K562 (cell line): ENCODE measurements around the gene CENPH. TPM values are rescaled to one million over a fixed set of nuclear protein-coding genes. Genes with fewer than 3 reads are reported as not detected.
A peak's percentile ranks its signal among the peaks of the same experiment; 100 is the strongest.

Source experiments
- CGGBP1 ChIP-seq: fragments of 250-450 bp; sonication (Bioruptor Pico); IDR thresholded peaks from 2 replicates; pipeline ENCODE4 v1.9.0; 2021; ENCODE audit warnings: mild to moderate bottlenecking
- ILK ChIP-seq: fragments of 450-650 bp; IDR thresholded peaks from 2 replicates; pipeline ENCODE4 v1.6.1; 2016; ENCODE audit warnings: missing genetic modification characterization, low read depth, mild to moderate bottlenecking, missing compliant biosample characterization, moderate library complexity, borderline replicate concordance
- NFIX ChIP-seq: fragments of 250-450 bp; sonication (Bioruptor Pico); IDR thresholded peaks from 2 replicates; pipeline ENCODE4 v1.4.0; 2020; ENCODE audit warnings: low read depth, mild to moderate bottlenecking, moderate library complexity
- NR1H2 ChIP-seq: sonication (generic); formaldehyde crosslinking; IDR thresholded peaks from 2 replicates; pipeline ENCODE4 v1.4.0; 2020; ENCODE audit warnings: mild to moderate bottlenecking, missing genetic modification reagents
- PTTG1 ChIP-seq: fragments of 450-650 bp; IDR thresholded peaks from 2 replicates; pipeline ENCODE4 v1.6.1; 2016; ENCODE audit warnings: low read depth, mild to moderate bottlenecking, missing genetic modification characterization, missing compliant biosample characterization
- RAD21 ChIP-seq, 2 experiments: fragments of 250-450 bp in 1 of 2; fragments of 450-650 bp in 1 of 2; sonication (Bioruptor Pico) in 1 of 2; formaldehyde crosslinking in 1 of 2; IDR thresholded peaks in 1 of 2; conservative IDR thresholded peaks in 1 of 2; 2 replicates each; pipeline versions ENCODE4 v1.4.0 to v1.8.0; 2020 to 2022; ENCODE audit warnings: mild to moderate bottlenecking in 2 of 2, moderate library complexity in 1 of 2
- RFX7 ChIP-seq: fragments of 250-450 bp; sonication (Bioruptor Pico); IDR thresholded peaks from 2 replicates; pipeline ENCODE4 v1.5.1; 2021; ENCODE audit warnings: mild to moderate bottlenecking
- STAT5B ChIP-seq: fragments of 250-450 bp; sonication (Bioruptor Pico); IDR thresholded peaks from 2 replicates; pipeline ENCODE4 v1.8.0; 2021; ENCODE audit warnings: mild to moderate bottlenecking, inconsistent platforms
- STAT6 ChIP-seq: sonication (generic); formaldehyde crosslinking; IDR thresholded peaks from 2 replicates; pipeline ENCODE4 v1.8.1; 2023; ENCODE audit warnings: mild to moderate bottlenecking, missing genetic modification reagents
- TRIM28 ChIP-seq: fragments of 450-650 bp; IDR thresholded peaks from 2 replicates; pipeline ENCODE4 v1.6.1; 2017
- USF1 ChIP-seq: sonication (generic); formaldehyde crosslinking; IDR thresholded peaks from 2 replicates; pipeline ENCODE4 v1.9.0; 2022; ENCODE audit warnings: mild to moderate bottlenecking, missing genetic modification reagents
- WHSC1 ChIP-seq: IDR thresholded peaks from one replicate; pipeline ENCODE4 v1.6.1; 2012; ENCODE audit warnings: low read length, control low read depth, inconsistent platforms
- ZBTB40 ChIP-seq, 2 experiments: fragments of 450-650 bp in 1 of 2; sonication (generic) in 1 of 2; formaldehyde crosslinking in 1 of 2; IDR thresholded peaks; 2 replicates each; pipeline versions ENCODE4 v1.7.1 to v1.9.0; 2016 to 2022; ENCODE audit warnings: inconsistent platforms in 1 of 2, mild to moderate bottlenecking in 1 of 2, missing genetic modification reagents in 1 of 2
- polyA plus RNA-seq, 8 experiments: library from polyadenylated mRNA; depleted of rRNA in 4 of 8; stranded (reverse) in 5 of 8; unstranded in 3 of 8; fragments of >200 nt; fragmentation: Nextera tagmentation in 2 of 8; fragmentation: Illumina TruSeq in 1 of 8; extraction: Ambion mirVana in 2 of 8; extraction: Trizol in 1 of 8; gene quantifications; 2 replicates each; pipeline versions ENCODE4 v1.2.1 to v1.2.3, GENCODE V29; 2011 to 2014; ENCODE audit warnings: inconsistent platforms in 1 of 8, missing spikeins in 1 of 8
- total RNA-seq, 7 experiments: library from RNA; depleted of rRNA in 6 of 7; stranded (reverse); fragments of >200 nt in 6 of 7; fragmentation: Illumina TruSeq in 2 of 7; extraction: Trizol in 2 of 7; gene quantifications; 2 replicates each; pipeline versions ENCODE4 v1.2.1 to v1.2.3, GENCODE V29; 2011 to 2021; ENCODE audit warnings: low replicate concordance in 1 of 7

Gene CENPH
- total and polyA plus RNA-seq, 9 of the 15 experiments (the other 6 are each of a cell fraction or from before 2014, with no cell fraction given), result 10.5 to 124 (median 74.9) TPM

- TF ChIP-seq RFX7 (CRISPR knock-in tag) (no peak), NFIX (CRISPR knock-in tag) (no peak), USF1 (CRISPR knock-in tag) (peak; percentile 51), STAT5B (CRISPR knock-in tag) (no peak), ZBTB40 (IDR thresholded peaks at IDR 0.05) (peak; percentile 90), ZBTB40 (CRISPR knock-in tag; IDR thresholded peaks at IDR 0.05) (no peak), WHSC1 (no peak), NR1H2 (CRISPR knock-in tag) (no peak), TRIM28 (no peak), CGGBP1 (CRISPR knock-in tag) (no peak), RAD21 (CRISPR knock-in tag; conservative IDR thresholded peaks at IDR 0.05 in 1 of 2, IDR thresholded peaks at IDR 0.05 in 1 of 2) (no peak), STAT6 (CRISPR knock-in tag) (no peak), ILK (tag) (no peak), PTTG1 (tag) (no peak)
Measured at GRCh38 chr5:69189162-69190086, at the start of gene CENPH (continued).
